Liver (tissue), 9 donors: ENCODE results near the gene USP49. TPM values are rescaled to one million over a fixed set of nuclear protein-coding genes. Genes with fewer than 3 reads are reported as not detected.

Source experiments
- DNase-seq: peaks from one replicate; pipeline ENCODE4 v3.0.0-alpha.2; 2017; ENCODE audit warnings: low spot score
- H3K27ac ChIP-seq, 2 donors: one replicate each; pipeline ENCODE4 v1.7.0; 2013; ENCODE audit warnings: inconsistent platforms in 2 of 2, low read length in 2 of 2, control low read depth in 1 of 2, low read depth in 1 of 2, mild to moderate bottlenecking in 1 of 2
- H3K27me3 ChIP-seq, 4 donors: one replicate each; pipeline versions ENCODE4 v1.6.1 to v1.7.0; 2013; ENCODE audit warnings: low read length in 3 of 4, inconsistent platforms in 1 of 4, mild to moderate bottlenecking in 1 of 4, moderate library complexity in 1 of 4; ENCODE audit not compliant: control insufficient read depth in 4 of 4, insufficient read depth in 4 of 4
- H3K36me3 ChIP-seq, 4 donors: one replicate each; pipeline versions ENCODE4 v1.6.1 to v1.7.0; 2013; ENCODE audit warnings: low read length in 3 of 4, mild to moderate bottlenecking in 3 of 4, low read depth in 1 of 4, moderate library complexity in 1 of 4; ENCODE audit not compliant: control insufficient read depth in 4 of 4, insufficient read depth in 3 of 4
- H3K4me1 ChIP-seq, 4 donors: one replicate each; pipeline versions ENCODE4 v1.6.1 to v1.7.0; 2013; ENCODE audit warnings: low read length in 3 of 4, mild to moderate bottlenecking in 3 of 4, moderate library complexity in 1 of 4; ENCODE audit not compliant: control insufficient read depth in 4 of 4, insufficient read depth in 4 of 4
- H3K4me3 ChIP-seq, 3 donors: one replicate each; pipeline versions ENCODE4 v1.6.1 to v1.7.0; 2013; ENCODE audit warnings: low read length in 3 of 3, control low read depth in 1 of 3, low read depth in 1 of 3, mild to moderate bottlenecking in 1 of 3
- H3K9ac ChIP-seq, 2 donors: one replicate each; pipeline ENCODE4 v1.7.0; 2013; ENCODE audit warnings: low read length in 2 of 2, mild to moderate bottlenecking in 2 of 2, moderate library complexity in 2 of 2, control low read depth in 1 of 2, low read depth in 1 of 2
- H3K9me3 ChIP-seq, 4 donors: one replicate each; pipeline versions ENCODE4 v1.6.1 to v1.7.0; 2013; ENCODE audit warnings: low read length in 3 of 4; ENCODE audit not compliant: control insufficient read depth in 4 of 4
- EGR1 ChIP-seq, 2 donors: IDR thresholded peaks; 2 replicates each; pipeline ENCODE4 v1.6.1; 2016 to 2018; ENCODE audit warnings: antibody characterized with exemption in 2 of 2, low read depth in 2 of 2
- FOXA1 ChIP-seq: IDR thresholded peaks from 2 replicates; pipeline ENCODE4 v1.6.1; 2016; ENCODE audit warnings: antibody characterized with exemption
- GABPA ChIP-seq, 2 donors: IDR thresholded peaks in 1 of 2; conservative IDR thresholded peaks in 1 of 2; 2 replicates each; pipeline ENCODE4 v1.6.1; 2016; ENCODE audit warnings: antibody characterized with exemption in 2 of 2, mild to moderate bottlenecking in 1 of 2, moderate library complexity in 1 of 2
- HNF4G ChIP-seq: IDR thresholded peaks from 2 replicates; pipeline ENCODE4 v1.6.1; 2016; ENCODE audit warnings: antibody characterized with exemption
- JUND ChIP-seq, 2 donors: IDR thresholded peaks; 2 replicates each; pipeline ENCODE4 v1.6.1; 2016; ENCODE audit warnings: antibody characterized with exemption in 2 of 2
- NR2F2 ChIP-seq: IDR thresholded peaks from 2 replicates; pipeline ENCODE4 v1.6.1; 2016; ENCODE audit warnings: antibody characterized with exemption
- RAD21 ChIP-seq, 2 donors: IDR thresholded peaks; 2 replicates each; pipeline ENCODE4 v1.6.1; 2016; ENCODE audit warnings: antibody characterized with exemption in 2 of 2, mild to moderate bottlenecking in 2 of 2
- RXRA ChIP-seq, 2 donors: IDR thresholded peaks; 2 replicates each; pipeline ENCODE4 v1.6.1; 2017 to 2018; ENCODE audit warnings: antibody characterized with exemption in 2 of 2, mild to moderate bottlenecking in 1 of 2
- SP1 ChIP-seq: IDR thresholded peaks from 2 replicates; pipeline ENCODE4 v1.6.1; 2018; ENCODE audit warnings: antibody characterized with exemption, mild to moderate bottlenecking
- TAF1 ChIP-seq: conservative IDR thresholded peaks from 2 replicates; pipeline ENCODE4 v1.6.1; 2016; ENCODE audit warnings: antibody characterized with exemption, mild to moderate bottlenecking
- YY1 ChIP-seq: IDR thresholded peaks from 2 replicates; pipeline ENCODE4 v1.6.1; 2016; ENCODE audit warnings: antibody characterized with exemption, mild to moderate bottlenecking
- WGBS: extraction: QIAGEN DNeasy Blood & Tissue Kit; methylation state at CpG from one replicate; pipeline ENCODE4 v1.1.7; 2013; 5-methylcytosine and 5-hydroxymethylcytosine counted together
- polyA plus RNA-seq, 2 donors: library from polyadenylated mRNA; stranded (reverse) in 1 of 2; unstranded in 1 of 2; fragments of 200-250 nt in 1 of 2; fragments of >200 nt in 1 of 2; fragmentation: Nextera tagmentation in 1 of 2; extraction: Ambion mirVana in 1 of 2; gene quantifications; one replicate each; pipeline versions ENCODE4 v1.2.1 to v1.2.3, GENCODE V29; 2013 to 2015
- total RNA-seq, 2 donors: library from RNA; depleted of rRNA; stranded (reverse); fragments of >200 nt; gene quantifications; one replicate each; pipeline ENCODE4 v1.2.3, GENCODE V29; 2014
- TF ChIP-seq, protein P1 (sequence below): fragments of 150-350 bp; IDR thresholded peaks from 2 replicates; pipeline ENCODE4 v1.5.1; 2017; ENCODE audit warnings: improper control_type of control experiment, low read depth, low read length; ENCODE audit not compliant: missing input control
- TF ChIP-seq, protein P2 (sequence below): IDR thresholded peaks from 2 replicates; pipeline ENCODE4 v1.6.1; 2016; ENCODE audit warnings: antibody characterized with exemption
- TF ChIP-seq, protein P3 (sequence below): IDR thresholded peaks from 2 replicates; pipeline ENCODE4 v1.6.1; 2016; ENCODE audit warnings: antibody characterized with exemption, mild to moderate bottlenecking
- TF ChIP-seq, protein P4 (sequence below): IDR thresholded peaks from 2 replicates; pipeline ENCODE4 v1.6.1; 2016; ENCODE audit warnings: antibody characterized with exemption
- TF ChIP-seq, protein P5 (sequence below): IDR thresholded peaks from 2 replicates; pipeline ENCODE4 v1.6.1; 2016; ENCODE audit warnings: antibody characterized with exemption
- donor health status: healthy.
- donor health status: healthy.
- donor health status: healthy.
- donor health status: healthy.
- donor health status: healthy.

Gene USP49
- total and polyA plus RNA-seq, 4 donors = 0.33 to 3.4 (median 1.1) TPM

DNA sequence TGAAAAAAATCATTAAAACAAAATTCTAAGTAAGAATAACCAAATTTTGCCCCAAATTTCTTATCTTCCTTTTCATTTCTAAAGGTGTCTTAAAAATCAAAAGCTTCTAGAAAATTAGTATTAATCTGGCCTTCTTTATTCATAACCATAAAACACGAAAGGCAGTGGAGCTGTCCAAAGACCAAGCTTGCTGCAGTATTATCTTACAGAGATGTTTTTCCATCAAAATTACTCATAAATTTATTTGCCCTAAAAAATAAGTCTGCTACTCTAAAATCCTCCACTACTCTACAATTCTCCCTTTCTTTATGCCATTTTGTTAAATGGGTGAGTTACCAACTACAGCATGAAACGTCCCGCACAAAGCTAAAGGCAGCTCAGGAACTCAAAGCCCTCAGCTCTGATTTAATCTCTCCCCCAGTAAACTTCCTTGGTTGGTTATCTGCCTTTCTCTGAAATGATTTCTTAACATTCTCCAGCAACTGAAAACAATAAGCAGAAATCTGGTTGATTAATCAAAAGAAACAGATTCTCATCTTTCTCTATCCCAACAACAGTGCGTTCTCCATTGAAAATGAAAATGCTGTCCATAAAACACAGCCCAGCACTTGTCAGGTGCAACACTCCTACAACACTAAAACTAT is 2.1 kb downstream of the USP49 start:
- no peak overlapping the region for H3K4me3 ChIP-seq
- WGBS = 84% methylated on average over 4 of the region's 4 CpGs
- no peaks in the 10 kb centered on the region for H3K9me3 ChIP-seq
- peaks cover 0 to 19% (median 6%) of the 10 kb centered on the region in 4 donors for H3K4me1 ChIP-seq
- TF ChIP-seq, protein P1, sequence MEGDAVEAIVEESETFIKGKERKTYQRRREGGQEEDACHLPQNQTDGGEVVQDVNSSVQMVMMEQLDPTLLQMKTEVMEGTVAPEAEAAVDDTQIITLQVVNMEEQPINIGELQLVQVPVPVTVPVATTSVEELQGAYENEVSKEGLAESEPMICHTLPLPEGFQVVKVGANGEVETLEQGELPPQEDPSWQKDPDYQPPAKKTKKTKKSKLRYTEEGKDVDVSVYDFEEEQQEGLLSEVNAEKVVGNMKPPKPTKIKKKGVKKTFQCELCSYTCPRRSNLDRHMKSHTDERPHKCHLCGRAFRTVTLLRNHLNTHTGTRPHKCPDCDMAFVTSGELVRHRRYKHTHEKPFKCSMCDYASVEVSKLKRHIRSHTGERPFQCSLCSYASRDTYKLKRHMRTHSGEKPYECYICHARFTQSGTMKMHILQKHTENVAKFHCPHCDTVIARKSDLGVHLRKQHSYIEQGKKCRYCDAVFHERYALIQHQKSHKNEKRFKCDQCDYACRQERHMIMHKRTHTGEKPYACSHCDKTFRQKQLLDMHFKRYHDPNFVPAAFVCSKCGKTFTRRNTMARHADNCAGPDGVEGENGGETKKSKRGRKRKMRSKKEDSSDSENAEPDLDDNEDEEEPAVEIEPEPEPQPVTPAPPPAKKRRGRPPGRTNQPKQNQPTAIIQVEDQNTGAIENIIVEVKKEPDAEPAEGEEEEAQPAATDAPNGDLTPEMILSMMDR = no peak
- TF ChIP-seq YY1 (no peak), RXRA (IDR thresholded peaks at IDR 0.05) (no peak), SP1 (no peak), FOXA1 (no peak), TAF1 (no peak), NR2F2 (no peak), HNF4G (no peak), RAD21 (IDR thresholded peaks at IDR 0.05) (no peak), GABPA (IDR thresholded peaks at IDR 0.05 in 1 of 2, conservative IDR thresholded peaks at IDR 0.05 in 1 of 2) (no peak), JUND (IDR thresholded peaks at IDR 0.05) (no peak), EGR1 (IDR thresholded peaks at IDR 0.05; ENCODE audit: low read depth in 2 of 2) (no peak)
- TF ChIP-seq, protein P2, sequence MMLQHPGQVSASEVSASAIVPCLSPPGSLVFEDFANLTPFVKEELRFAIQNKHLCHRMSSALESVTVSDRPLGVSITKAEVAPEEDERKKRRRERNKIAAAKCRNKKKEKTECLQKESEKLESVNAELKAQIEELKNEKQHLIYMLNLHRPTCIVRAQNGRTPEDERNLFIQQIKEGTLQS = no peak
- TF ChIP-seq, protein P3, sequence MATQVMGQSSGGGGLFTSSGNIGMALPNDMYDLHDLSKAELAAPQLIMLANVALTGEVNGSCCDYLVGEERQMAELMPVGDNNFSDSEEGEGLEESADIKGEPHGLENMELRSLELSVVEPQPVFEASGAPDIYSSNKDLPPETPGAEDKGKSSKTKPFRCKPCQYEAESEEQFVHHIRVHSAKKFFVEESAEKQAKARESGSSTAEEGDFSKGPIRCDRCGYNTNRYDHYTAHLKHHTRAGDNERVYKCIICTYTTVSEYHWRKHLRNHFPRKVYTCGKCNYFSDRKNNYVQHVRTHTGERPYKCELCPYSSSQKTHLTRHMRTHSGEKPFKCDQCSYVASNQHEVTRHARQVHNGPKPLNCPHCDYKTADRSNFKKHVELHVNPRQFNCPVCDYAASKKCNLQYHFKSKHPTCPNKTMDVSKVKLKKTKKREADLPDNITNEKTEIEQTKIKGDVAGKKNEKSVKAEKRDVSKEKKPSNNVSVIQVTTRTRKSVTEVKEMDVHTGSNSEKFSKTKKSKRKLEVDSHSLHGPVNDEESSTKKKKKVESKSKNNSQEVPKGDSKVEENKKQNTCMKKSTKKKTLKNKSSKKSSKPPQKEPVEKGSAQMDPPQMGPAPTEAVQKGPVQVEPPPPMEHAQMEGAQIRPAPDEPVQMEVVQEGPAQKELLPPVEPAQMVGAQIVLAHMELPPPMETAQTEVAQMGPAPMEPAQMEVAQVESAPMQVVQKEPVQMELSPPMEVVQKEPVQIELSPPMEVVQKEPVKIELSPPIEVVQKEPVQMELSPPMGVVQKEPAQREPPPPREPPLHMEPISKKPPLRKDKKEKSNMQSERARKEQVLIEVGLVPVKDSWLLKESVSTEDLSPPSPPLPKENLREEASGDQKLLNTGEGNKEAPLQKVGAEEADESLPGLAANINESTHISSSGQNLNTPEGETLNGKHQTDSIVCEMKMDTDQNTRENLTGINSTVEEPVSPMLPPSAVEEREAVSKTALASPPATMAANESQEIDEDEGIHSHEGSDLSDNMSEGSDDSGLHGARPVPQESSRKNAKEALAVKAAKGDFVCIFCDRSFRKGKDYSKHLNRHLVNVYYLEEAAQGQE = no peak
- TF ChIP-seq, protein P4, sequence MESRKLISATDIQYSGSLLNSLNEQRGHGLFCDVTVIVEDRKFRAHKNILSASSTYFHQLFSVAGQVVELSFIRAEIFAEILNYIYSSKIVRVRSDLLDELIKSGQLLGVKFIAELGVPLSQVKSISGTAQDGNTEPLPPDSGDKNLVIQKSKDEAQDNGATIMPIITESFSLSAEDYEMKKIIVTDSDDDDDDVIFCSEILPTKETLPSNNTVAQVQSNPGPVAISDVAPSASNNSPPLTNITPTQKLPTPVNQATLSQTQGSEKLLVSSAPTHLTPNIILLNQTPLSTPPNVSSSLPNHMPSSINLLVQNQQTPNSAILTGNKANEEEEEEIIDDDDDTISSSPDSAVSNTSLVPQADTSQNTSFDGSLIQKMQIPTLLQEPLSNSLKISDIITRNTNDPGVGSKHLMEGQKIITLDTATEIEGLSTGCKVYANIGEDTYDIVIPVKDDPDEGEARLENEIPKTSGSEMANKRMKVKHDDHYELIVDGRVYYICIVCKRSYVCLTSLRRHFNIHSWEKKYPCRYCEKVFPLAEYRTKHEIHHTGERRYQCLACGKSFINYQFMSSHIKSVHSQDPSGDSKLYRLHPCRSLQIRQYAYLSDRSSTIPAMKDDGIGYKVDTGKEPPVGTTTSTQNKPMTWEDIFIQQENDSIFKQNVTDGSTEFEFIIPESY = no peak
- TF ChIP-seq, protein P5, sequence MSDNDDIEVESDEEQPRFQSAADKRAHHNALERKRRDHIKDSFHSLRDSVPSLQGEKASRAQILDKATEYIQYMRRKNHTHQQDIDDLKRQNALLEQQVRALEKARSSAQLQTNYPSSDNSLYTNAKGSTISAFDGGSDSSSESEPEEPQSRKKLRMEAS = no peak
- H3K36me3 ChIP-seq = no peaks in the 10 kb centered on the region
- DNase-seq = no peak
- no peak overlapping the region for H3K9ac ChIP-seq
- no peaks in the 10 kb centered on the region for H3K27me3 ChIP-seq
- no peak overlapping the region for H3K27ac ChIP-seq
